Mesenchymal stem cell (in vitro differentiated cells and primary cell): ENCODE data around the gene MTHFD1L.

Experiments
- DNase-seq: peaks from one replicate; pipeline ENCODE4 v3.0.0-alpha.2; 2013
- H2AFZ ChIP-seq: one replicate; pipeline ENCODE4 v1.6.1; 2013; ENCODE audit warnings: low read depth, mild to moderate bottlenecking, control low read depth, inconsistent platforms, low read length, moderate library complexity
- H2AK5ac ChIP-seq: 2 replicates; pipeline ENCODE4 v1.6.1; 2013; ENCODE audit warnings: low read length, moderate library complexity, mild to moderate bottlenecking, inconsistent platforms; ENCODE audit not compliant: severe bottlenecking
- H2BK120ac ChIP-seq: one replicate; pipeline ENCODE4 v1.6.1; 2013; ENCODE audit warnings: low read depth, mild to moderate bottlenecking, inconsistent platforms, low read length, moderate library complexity
- H2BK12ac ChIP-seq, 2 experiments: one replicate each; pipeline ENCODE4 v1.6.1; 2013; ENCODE audit warnings: inconsistent platforms in 2 of 2, low read length in 2 of 2, mild to moderate bottlenecking in 2 of 2, moderate library complexity in 2 of 2, control low read depth in 1 of 2
- H2BK15ac ChIP-seq: one replicate; pipeline ENCODE4 v1.6.1; 2013; ENCODE audit warnings: mild to moderate bottlenecking, low read depth, inconsistent platforms; ENCODE audit not compliant: poor library complexity, severe bottlenecking
- H2BK5ac ChIP-seq: 2 replicates; pipeline ENCODE4 v1.6.1; 2013; ENCODE audit warnings: low read depth, mild to moderate bottlenecking, low read length, control low read depth, inconsistent platforms; ENCODE audit not compliant: poor library complexity, severe bottlenecking
- H3K14ac ChIP-seq, 2 experiments: one replicate each; pipeline ENCODE4 v1.6.1; 2013; ENCODE audit warnings: inconsistent platforms in 2 of 2, low read length in 2 of 2, control low read depth in 1 of 2, mild to moderate bottlenecking in 1 of 2, moderate library complexity in 1 of 2
- H3K18ac ChIP-seq, 2 experiments: one replicate each; pipeline ENCODE4 v1.6.1; 2013; ENCODE audit warnings: inconsistent platforms in 2 of 2, low read length in 2 of 2, control low read depth in 1 of 2, low read depth in 1 of 2, mild to moderate bottlenecking in 1 of 2
- H3K23ac ChIP-seq, 2 experiments: one replicate each; pipeline ENCODE4 v1.6.1; 2013; ENCODE audit warnings: inconsistent platforms in 2 of 2, low read length in 2 of 2, mild to moderate bottlenecking in 2 of 2, moderate library complexity in 2 of 2, control low read depth in 1 of 2
- H3K27ac ChIP-seq: 2 replicates; pipeline ENCODE4 v1.5.1; 2013; ENCODE audit warnings: mild to moderate bottlenecking, moderate library complexity, low read length, control low read depth, inconsistent platforms; ENCODE audit not compliant: poor library complexity, severe bottlenecking
- H3K27me3 ChIP-seq, 2 experiments: 2 replicates each; pipeline versions ENCODE4 v1.6.1 to v1.7.0; 2013; ENCODE audit warnings: low read length in 2 of 2, mild to moderate bottlenecking in 2 of 2, moderate library complexity in 2 of 2, control low read depth in 1 of 2, inconsistent platforms in 1 of 2; ENCODE audit not compliant: control insufficient read depth in 1 of 2, insufficient read depth in 1 of 2
- H3K36me3 ChIP-seq, 2 experiments: 2 replicates each; pipeline versions ENCODE4 v1.6.1 to v1.7.0; 2013; ENCODE audit warnings: low read length in 2 of 2, control low read depth in 1 of 2, inconsistent platforms in 1 of 2, low read depth in 1 of 2, mild to moderate bottlenecking in 1 of 2; ENCODE audit not compliant: insufficient read depth in 2 of 2, control insufficient read depth in 1 of 2
- H3K4ac ChIP-seq, 2 experiments: one replicate each; pipeline ENCODE4 v1.6.1; 2013; ENCODE audit warnings: inconsistent platforms in 2 of 2, low read length in 2 of 2, mild to moderate bottlenecking in 2 of 2, moderate library complexity in 2 of 2, control low read depth in 1 of 2, low read depth in 1 of 2
- H3K4me1 ChIP-seq: 2 replicates; pipeline ENCODE4 v1.6.1; 2013; ENCODE audit warnings: low read depth, low read length, control low read depth; ENCODE audit not compliant: control insufficient read depth, insufficient read depth
- H3K4me2 ChIP-seq: 2 replicates; pipeline ENCODE4 v1.6.1; 2013; ENCODE audit warnings: low read length, mild to moderate bottlenecking, inconsistent platforms; ENCODE audit not compliant: poor library complexity, severe bottlenecking
- H3K4me3 ChIP-seq, 2 experiments: 2 replicates each; pipeline versions ENCODE4 v1.5.1 to v1.7.0; 2013; ENCODE audit warnings: low read length in 2 of 2, mild to moderate bottlenecking in 2 of 2, control low read depth in 1 of 2, low read depth in 1 of 2; ENCODE audit not compliant: insufficient read depth in 1 of 2
- H3K79me1 ChIP-seq: replicated peaks from 2 replicates; pipeline ENCODE4 v1.6.1; 2013; ENCODE audit warnings: mild to moderate bottlenecking, control low read depth, low read length, inconsistent platforms; ENCODE audit not compliant: poor library complexity, severe bottlenecking
- H3K9ac ChIP-seq: 2 replicates; pipeline ENCODE4 v1.7.0; 2013; ENCODE audit warnings: mild to moderate bottlenecking, low read length, moderate library complexity
- H3K9me3 ChIP-seq: 2 replicates; pipeline ENCODE4 v1.7.0; 2013; ENCODE audit warnings: mild to moderate bottlenecking, low read length; ENCODE audit not compliant: control insufficient read depth
- H4K8ac ChIP-seq: one replicate; pipeline ENCODE4 v1.6.1; 2013; ENCODE audit warnings: inconsistent platforms, mild to moderate bottlenecking, low read length, moderate library complexity
- H4K91ac ChIP-seq: one replicate; pipeline ENCODE4 v1.6.1; 2013; ENCODE audit warnings: mild to moderate bottlenecking, low read length, inconsistent platforms
- WGBS: methylation state at CpG from one replicate; pipeline ENCODE4 v1.1.7; 2013; ENCODE audit warnings: mixed read lengths; 5-methylcytosine and 5-hydroxymethylcytosine counted together

MTHFD1L gene

DNA sequence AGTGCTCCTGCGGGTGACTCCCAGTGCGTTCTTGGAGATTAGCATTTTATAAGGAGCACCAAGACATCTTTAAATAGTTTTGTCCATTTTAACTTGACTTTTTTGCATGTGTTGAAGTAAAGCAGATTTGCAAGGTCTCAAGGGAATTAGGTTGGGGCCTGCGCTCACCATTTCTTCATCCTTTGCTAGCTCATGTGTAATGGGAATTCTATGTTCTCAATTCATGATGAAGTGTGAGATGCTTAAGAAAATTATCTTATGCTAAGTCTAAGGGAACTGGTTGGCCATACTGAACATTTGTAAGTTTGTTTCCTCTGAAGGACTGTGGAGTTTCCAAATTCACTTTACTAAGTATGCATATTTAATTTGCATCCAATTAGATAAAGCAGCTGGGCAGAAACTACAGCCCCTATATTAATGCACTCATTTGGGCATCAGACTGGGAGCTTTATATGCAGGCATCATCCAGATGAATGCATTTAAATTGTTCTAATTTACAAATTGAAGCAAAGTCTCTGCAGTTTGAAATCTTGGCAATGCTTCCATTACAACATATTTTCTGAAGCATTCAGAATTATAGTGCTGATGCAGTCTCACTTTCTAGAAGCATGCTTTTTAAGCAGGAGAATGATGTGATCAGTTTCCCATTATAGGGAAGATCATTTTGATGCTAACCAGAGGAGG lies 266.0 kb downstream of the MTHFD1L start:
- H3K14ac ChIP-seq = no peak overlapping the region
- H3K18ac ChIP-seq = no peak overlapping the region
- no peaks in the 10 kb centered on the region for H3K36me3 ChIP-seq
- H3K79me1 ChIP-seq = no peaks in the 10 kb centered on the region
- H2BK12ac ChIP-seq = no peak overlapping the region
- H2BK5ac ChIP-seq = no peak overlapping the region
- no peak overlapping the region for H3K4me2 ChIP-seq
- no peak overlapping the region for H3K4me3 ChIP-seq
- H4K91ac ChIP-seq = no peak overlapping the region
- no peak overlapping the region for H3K4ac ChIP-seq
- no peak overlapping the region for H2AK5ac ChIP-seq
- no peak for DNase-seq
- H3K4me1 ChIP-seq = no peaks in the 10 kb centered on the region
- no peak overlapping the region for H2BK15ac ChIP-seq
- H2AFZ ChIP-seq = no peak overlapping the region
- no peak overlapping the region for H3K9ac ChIP-seq
- peaks cover 6% of the 10 kb centered on the region for H3K9me3 ChIP-seq
- WGBS = 91% methylated on average over 3 of the region's 3 CpGs
- no peaks in the 10 kb centered on the region for H3K27me3 ChIP-seq
- no peak overlapping the region for H2BK120ac ChIP-seq
- no peak overlapping the region for H4K8ac ChIP-seq
- H3K27ac ChIP-seq = no peak overlapping the region
- no peak overlapping the region for H3K23ac ChIP-seq

DNA sequence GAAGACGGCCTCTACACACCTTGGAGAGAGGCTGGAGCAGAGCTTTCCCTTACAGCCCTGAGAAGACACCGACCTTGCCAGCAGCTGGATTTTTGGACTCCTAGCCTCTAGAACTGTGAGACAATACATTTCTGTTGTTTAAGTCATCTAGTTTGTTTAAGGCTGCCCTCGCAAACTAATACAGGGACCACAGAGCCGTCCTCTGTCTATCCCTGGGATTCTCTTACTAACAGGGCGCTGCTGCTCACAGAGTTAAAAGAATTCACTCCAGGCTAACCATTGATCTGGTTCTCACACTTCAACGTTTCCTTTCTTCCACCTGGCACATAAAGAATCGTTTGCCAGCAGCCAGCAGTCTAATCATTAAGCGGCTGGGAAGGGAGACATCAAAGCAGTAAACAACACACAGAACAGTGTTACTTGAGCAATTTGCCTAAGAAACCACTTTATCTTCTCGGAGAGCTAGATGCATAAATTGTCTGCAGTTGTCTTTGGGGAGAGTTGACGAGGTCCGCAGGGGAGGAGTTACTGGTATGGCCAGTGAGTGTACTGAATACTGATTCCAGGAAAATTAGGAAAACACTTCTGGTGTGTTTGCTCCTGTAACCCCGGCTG lies 270.7 kb downstream of the MTHFD1L start:
- H3K27ac ChIP-seq = peak overlapping the region; percentile 39
- no peak overlapping the region for H2BK5ac ChIP-seq
- no peaks in the 10 kb centered on the region for H3K79me1 ChIP-seq
- no peak overlapping the region for H2BK15ac ChIP-seq
- 45% methylated on average over 11 of the region's 12 CpGs for WGBS
- no peak overlapping the region for H4K91ac ChIP-seq
- no peaks in the 10 kb centered on the region for H3K36me3 ChIP-seq
- H4K8ac ChIP-seq = no peak overlapping the region
- DNase-seq = peak; percentile 49
- H3K23ac ChIP-seq = no peak overlapping the region
- peak overlapping the region in 1 of 2 experiments; percentile 27 for H3K4ac ChIP-seq
- H2AK5ac ChIP-seq = no peak overlapping the region
- no peak overlapping the region for H3K14ac ChIP-seq
- peak overlapping the region; percentile 59 for H3K9ac ChIP-seq
- peaks cover 7% of the 10 kb centered on the region for H3K4me1 ChIP-seq
- no peak overlapping the region for H2BK120ac ChIP-seq
- H3K4me2 ChIP-seq = peak overlapping the region; percentile 58
- H3K18ac ChIP-seq = no peak overlapping the region
- peak overlapping the region in 1 of 2 experiments; percentile 16 for H2BK12ac ChIP-seq
- H3K27me3 ChIP-seq = no peaks in the 10 kb centered on the region
- peak overlapping the region in 1 of 2 experiments; percentile 73 for H3K4me3 ChIP-seq
- H2AFZ ChIP-seq = no peak overlapping the region
- H3K9me3 ChIP-seq = peaks cover 6% of the 10 kb centered on the region

DNA sequence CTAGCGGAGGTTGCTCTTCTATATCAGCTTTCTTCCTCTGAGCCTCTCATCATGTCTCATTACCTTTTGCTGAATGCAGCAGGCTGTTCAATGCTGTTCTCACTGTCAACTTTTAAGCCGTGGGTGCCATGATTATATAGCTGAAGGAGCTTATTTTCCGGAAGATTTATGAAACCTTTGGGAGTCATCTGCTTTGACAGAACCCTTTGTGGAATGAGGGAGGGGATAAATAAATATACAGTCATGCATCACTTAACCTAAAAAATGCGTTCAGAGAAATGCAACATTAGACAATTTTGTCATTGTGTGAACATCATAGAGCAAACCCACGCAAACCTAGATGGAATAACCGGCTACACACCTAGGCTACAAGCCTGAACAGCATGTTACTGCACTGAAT lies 272.0 kb downstream of the MTHFD1L start:
- WGBS = 74% methylated on average over 4 of the region's 6 CpGs
- H2BK12ac ChIP-seq = no peak overlapping the region
- no peak overlapping the region for H3K14ac ChIP-seq
- no peak overlapping the region for H4K91ac ChIP-seq
- H3K27me3 ChIP-seq = no peaks in the 10 kb centered on the region
- H3K36me3 ChIP-seq = no peaks in the 10 kb centered on the region
- no peak overlapping the region for H2AFZ ChIP-seq
- no peak overlapping the region for H3K4me2 ChIP-seq
- no peak overlapping the region for H2BK15ac ChIP-seq
- H2BK120ac ChIP-seq = no peak overlapping the region
- H3K27ac ChIP-seq = no peak overlapping the region
- H3K18ac ChIP-seq = no peak overlapping the region
- DNase-seq = no peak
- no peak overlapping the region for H2BK5ac ChIP-seq
- no peak overlapping the region for H3K4ac ChIP-seq
- H2AK5ac ChIP-seq = no peak overlapping the region
- H3K9ac ChIP-seq = no peak overlapping the region
- H3K23ac ChIP-seq = no peak overlapping the region
- H3K79me1 ChIP-seq = no peaks in the 10 kb centered on the region
- H3K4me3 ChIP-seq = no peak overlapping the region
- H3K9me3 ChIP-seq = peaks cover 2% of the 10 kb centered on the region
- no peak overlapping the region for H4K8ac ChIP-seq
- peaks cover 9% of the 10 kb centered on the region for H3K4me1 ChIP-seq

DNA sequence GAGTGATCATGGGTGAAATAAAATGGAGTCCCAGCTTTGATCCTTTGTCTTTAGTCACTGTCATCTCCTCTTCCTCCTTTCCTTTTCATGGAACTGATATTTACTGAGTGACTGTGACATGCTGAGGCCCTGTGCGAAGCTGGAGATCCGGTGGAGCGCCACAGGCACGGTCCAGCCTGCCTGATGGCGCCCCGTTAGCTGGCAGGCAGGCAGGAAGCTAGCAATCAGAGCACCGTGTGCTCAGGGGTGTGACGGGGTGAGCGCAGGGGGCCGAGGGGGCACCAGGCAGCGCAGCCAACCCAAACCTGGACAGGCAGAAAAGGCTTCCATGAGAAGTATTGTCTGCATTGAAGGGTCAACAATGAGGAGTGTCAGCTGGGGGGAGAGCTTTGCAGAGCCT lies 274.0 kb downstream of the MTHFD1L start:
- WGBS = 89% methylated on average over 11 of the region's 11 CpGs

More for the DNA sequence above, 274.0 kb downstream of the MTHFD1L start:
- no peak for DNase-seq
- Histone ChIP-seq H3K36me3 (no peaks in the 10 kb centered on the region), H3K9ac (no peak overlapping the region), H2AK5ac (no peak overlapping the region), H3K4ac (no peak overlapping the region), H3K4me2 (no peak overlapping the region), H2BK15ac (no peak overlapping the region), H2BK5ac (no peak overlapping the region), H2BK120ac (no peak overlapping the region), H4K91ac (no peak overlapping the region), H2AFZ (no peak overlapping the region), H3K79me1 (no peaks in the 10 kb centered on the region), H3K18ac (peak overlapping the region in 1 of 2 experiments; percentile 16), H3K4me3 (no peak overlapping the region), H4K8ac (no peak overlapping the region), H3K27me3 (no peaks in the 10 kb centered on the region), H2BK12ac (peak overlapping the region in 1 of 2 experiments; percentile 0), H3K23ac (no peak overlapping the region), H3K27ac (no peak overlapping the region), H3K14ac (no peak overlapping the region), H3K9me3 (no peaks in the 10 kb centered on the region), H3K4me1 (peaks cover 16% of the 10 kb centered on the region)
